Endothelial cell (in vitro differentiated cells): ENCODE results near the gene SIX2. TPM values are rescaled to one million over a fixed set of nuclear protein-coding genes. Genes with fewer than 3 reads are reported as not detected.

Experiments used
- DNase-seq: peaks from one replicate; pipeline ENCODE4 v3.0.0; 2021; ENCODE audit warnings: low spot score
- H3K27ac Mint-ChIP-seq: one replicate; pipeline ENCODE4 v1.8.0; 2021; ENCODE audit warnings: mixed read lengths, inconsistent platforms; ENCODE audit not compliant: unreplicated experiment
- H3K27me3 Mint-ChIP-seq: one replicate; pipeline ENCODE4 v1.8.0; 2021; ENCODE audit warnings: mild to moderate bottlenecking, moderate library complexity, mixed read lengths, inconsistent platforms; ENCODE audit not compliant: unreplicated experiment
- H3K36me3 Mint-ChIP-seq: one replicate; pipeline ENCODE4 v1.8.0; 2021; ENCODE audit warnings: mild to moderate bottlenecking, low read depth, mixed read lengths, inconsistent platforms; ENCODE audit not compliant: unreplicated experiment
- H3K4me1 Mint-ChIP-seq: one replicate; pipeline ENCODE4 v1.8.0; 2021; ENCODE audit warnings: mild to moderate bottlenecking, mixed read lengths, inconsistent platforms; ENCODE audit not compliant: unreplicated experiment
- H3K4me3 Mint-ChIP-seq: one replicate; pipeline ENCODE4 v1.8.0; 2021; ENCODE audit warnings: mild to moderate bottlenecking, mixed read lengths, inconsistent platforms; ENCODE audit not compliant: unreplicated experiment
- H3K9me3 Mint-ChIP-seq: one replicate; pipeline ENCODE4 v1.8.0; 2021; ENCODE audit warnings: mixed read lengths, inconsistent platforms; ENCODE audit not compliant: unreplicated experiment
- CTCF ChIP-seq: fragments of 200-600 bp; sonication (generic); IDR thresholded peaks from one replicate; pipeline ENCODE4 v1.5.0; 2021; ENCODE audit warnings: antibody characterized with exemption; ENCODE audit not compliant: unreplicated experiment
- total RNA-seq: library from RNA; stranded (reverse); fragmentation: NEBNext Ultra II Directional; extraction: Animal tissue kit (Norgen Biotek cat#: 25700); gene quantifications from one replicate; pipeline ENCODE4 v1.2.1, GENCODE V29; 2021; ENCODE audit not compliant: unreplicated experiment

Gene SIX2
- total RNA-seq, 1 donor from 2014 or later, result 2.0 TPM

- Mint-ChIP-seq H3K27me3 (peaks cover 36% of the 10 kb centered on the region), H3K9me3 (no peaks in the 10 kb centered on the region), H3K36me3 (no peaks in the 10 kb centered on the region), H3K27ac (no peak overlapping the region), H3K4me1 (peaks cover 47% of the 10 kb centered on the region), H3K4me3 (peak overlapping the region; percentile 82)
- DNase-seq, result peak; percentile 46
- no peak for TF ChIP-seq CTCF
These were observed 4.6 kb downstream of the SIX2 start for GRCh38 chr2:45004562-45005191.

- Mint-ChIP-seq H3K4me1 (peaks cover 47% of the 10 kb centered on the region), H3K36me3 (no peaks in the 10 kb centered on the region), H3K4me3 (peak overlapping the region; percentile 82), H3K27me3 (peaks cover 40% of the 10 kb centered on the region), H3K27ac (peak overlapping the region; percentile 94), H3K9me3 (no peaks in the 10 kb centered on the region)
- TF ChIP-seq CTCF, result no peak
- no peak for DNase-seq
These were observed 5.4 kb downstream of the SIX2 start for GRCh38 chr2:45003579-45004551.

DNA sequence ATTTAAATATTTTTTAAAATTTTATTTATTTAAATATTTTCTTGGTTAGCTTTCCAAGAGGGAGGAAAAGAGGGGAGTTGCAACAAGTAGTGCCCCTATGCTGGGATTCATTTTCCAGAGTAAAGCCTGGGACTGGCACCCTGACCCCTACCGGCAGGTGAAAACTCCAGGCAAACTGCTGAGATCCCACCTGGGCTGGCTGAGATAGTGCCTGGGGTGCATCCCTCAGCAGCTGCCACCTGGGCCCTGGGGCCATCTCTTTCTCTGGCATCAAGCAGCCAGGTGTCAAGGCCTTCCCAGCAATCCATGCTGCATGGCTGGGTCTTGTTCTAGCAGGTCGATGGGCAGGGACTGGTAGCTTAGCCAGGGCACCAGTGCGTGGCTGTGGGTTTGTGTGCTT is 6.6 kb downstream of the SIX2 start:
- peaks cover 35% of the 10 kb centered on the region for H3K27me3 Mint-ChIP-seq
- no peak for TF ChIP-seq CTCF
- H3K9me3 Mint-ChIP-seq, result no peaks in the 10 kb centered on the region
- H3K36me3 Mint-ChIP-seq, result no peaks in the 10 kb centered on the region
- no peak for DNase-seq
- peak overlapping the region; percentile 80 for H3K27ac Mint-ChIP-seq
- peak overlapping the region; percentile 49 for H3K4me3 Mint-ChIP-seq
- peaks cover 42% of the 10 kb centered on the region for H3K4me1 Mint-ChIP-seq

DNA sequence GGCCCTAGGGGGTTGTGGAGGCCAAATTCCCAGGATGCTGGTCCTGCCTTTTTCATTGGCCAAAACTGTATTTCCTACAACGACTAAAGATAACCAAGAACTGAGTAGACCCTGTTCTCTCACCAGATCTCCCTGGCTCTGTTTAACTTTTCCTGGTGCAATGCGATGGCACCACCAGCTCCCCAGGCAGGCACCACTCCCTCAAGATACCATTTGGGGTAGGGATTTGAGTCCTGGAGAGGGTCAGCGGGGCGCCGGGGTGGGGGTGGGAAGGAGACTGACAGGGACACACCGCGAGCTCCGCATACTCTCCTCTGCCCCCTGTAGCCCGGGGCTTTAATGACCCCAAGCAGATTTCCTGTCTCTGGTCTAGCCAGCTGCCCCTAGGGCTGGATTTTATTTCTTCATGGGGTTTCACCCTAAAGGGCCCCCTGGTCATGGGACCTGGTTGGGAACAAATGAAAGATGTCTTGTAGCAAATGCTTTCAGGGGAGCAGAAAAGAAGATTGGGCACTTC is 7.3 kb downstream of the SIX2 start:
- peaks cover 35% of the 10 kb centered on the region for H3K27me3 Mint-ChIP-seq
- H3K4me1 Mint-ChIP-seq, result peaks cover 38% of the 10 kb centered on the region
- H3K4me3 Mint-ChIP-seq, result peak overlapping the region; percentile 82
- peak overlapping the region; percentile 48 for H3K27ac Mint-ChIP-seq
- TF ChIP-seq CTCF, result peak; percentile 3
- no peaks in the 10 kb centered on the region for H3K36me3 Mint-ChIP-seq
- no peaks in the 10 kb centered on the region for H3K9me3 Mint-ChIP-seq
- DNase-seq, result no peak
